Transverse colon (tissue), 4 donors: ENCODE results near the gene AATK. TPM values are rescaled to one million over a fixed set of nuclear protein-coding genes. Genes with fewer than 3 reads are reported as not detected.

Experiments
- DNase-seq: peaks from one replicate; pipeline ENCODE4 v3.0.0-alpha.2; 2019
- H3K27ac ChIP-seq, 4 donors: fragments of 200-600 bp; sonication (generic); 2 replicates each; pipeline ENCODE4 v1.5.1; 2016 to 2018; ENCODE audit warnings: inconsistent platforms in 4 of 4
- H3K27me3 ChIP-seq: fragments of 200-600 bp; sonication (generic); 2 replicates; pipeline ENCODE4 v1.5.1; 2017; ENCODE audit warnings: inconsistent platforms
- H3K36me3 ChIP-seq, 4 donors: fragments of 200-600 bp; sonication (generic); 2 replicates each; pipeline ENCODE4 v1.5.1; 2017 to 2019; ENCODE audit warnings: inconsistent platforms in 4 of 4
- H3K4me1 ChIP-seq, 4 donors: fragments of 200-600 bp; sonication (generic); 2 replicates each; pipeline ENCODE4 v1.5.1; 2017 to 2020; ENCODE audit warnings: inconsistent platforms in 4 of 4
- H3K4me3 ChIP-seq, 4 donors: fragments of 200-600 bp; sonication (generic); 1 replicate in 1 of 4; 2 replicates in 3 of 4; pipeline versions ENCODE4 v1.5.1 to v1.6.1; 2017 to 2019; ENCODE audit warnings: inconsistent platforms in 4 of 4
- H3K9me3 ChIP-seq, 2 donors: fragments of 200-600 bp; sonication (generic); 2 replicates each; pipeline ENCODE4 v1.5.1; 2017 to 2019; ENCODE audit warnings: inconsistent platforms in 2 of 2
- CTCF ChIP-seq, 5 experiments: fragments of 200-600 bp in 3 of 5; fragments of 450-650 bp in 2 of 5; sonication (generic) in 3 of 5; IDR thresholded peaks; 1 replicate in 2 of 5; 2 replicates in 3 of 5; pipeline ENCODE4 v1.5.1; 2016 to 2017; ENCODE audit warnings: antibody characterized with exemption in 5 of 5, inconsistent platforms in 3 of 5, mild to moderate bottlenecking in 2 of 5, moderate library complexity in 1 of 5
- EP300 ChIP-seq: sonication (generic); formaldehyde crosslinking; IDR thresholded peaks from one replicate; pipeline ENCODE4 v1.6.1; 2017; ENCODE audit warnings: antibody characterized with exemption, low read depth
- POLR2A ChIP-seq: fragments of 450-650 bp; IDR thresholded peaks from one replicate; pipeline ENCODE4 v1.6.1; 2016; ENCODE audit warnings: antibody characterized with exemption, mild to moderate bottlenecking, moderate library complexity
- POLR2AphosphoS5 ChIP-seq, 3 donors: sonication (generic); formaldehyde crosslinking; IDR thresholded peaks; one replicate each; pipeline ENCODE4 v1.6.1; 2016; ENCODE audit warnings: antibody characterized with exemption in 3 of 3
- WGBS, 2 donors: methylation state at CpG; one replicate each; pipeline ENCODE4 v1.1.5; 2018; ENCODE audit warnings: low coverage in 1 of 2; 5-methylcytosine and 5-hydroxymethylcytosine counted together
- in situ Hi-C, 4 donors: fragments of 200-750 bp; cut with MboI; loops; one replicate each; pipeline versions ENCODE4 v1.15.0 to v1.15.1; 2017; ENCODE audit warnings: low sequenced_read_pairs in 3 of 4, low pct_ligation_motif_present in 1 of 4, low pct_unique_long_range_greater_than_20kb in 1 of 4
- intact Hi-C: fragments of 100-400 bp; cut with DNase I; formaldehyde crosslinking; loops from one replicate; pipeline ENCODE4 v1.15.1; 2023; ENCODE audit warnings: low total_unique reads
- total RNA-seq, 4 donors: library from RNA; depleted of rRNA; stranded (reverse); fragments of >200 nt; gene quantifications; one replicate each; pipeline ENCODE4 v1.1.0, GENCODE V29; 2016

AATK gene
- total RNA-seq, 4 donors from 2014 or later, result 1.7 to 21.3 (median 8.6) TPM

- H3K27me3 ChIP-seq, result peaks cover 19% of the 10 kb centered on the region
- DNase-seq, result no peak
- in situ Hi-C loops, result no loop called here
- no peak for TF ChIP-seq EP300
- no peak for TF ChIP-seq POLR2AphosphoS5 (IDR thresholded peaks at IDR 0.05)
- no peak for TF ChIP-seq POLR2A
- no peak for TF ChIP-seq CTCF (IDR thresholded peaks at IDR 0.05)
- H3K9me3 ChIP-seq, result no peaks in the 10 kb centered on the region
- WGBS, 2 donors, result 92% methylated on average over 15 of the region's 15 CpGs; no CpG with 5 or more reads in 1 of the 2 donors
- peaks cover 0 to 5% (median 0%) of the 10 kb centered on the region in 4 donors for H3K4me1 ChIP-seq
- intact Hi-C loops, result no loop called here
- H3K27ac ChIP-seq, result no peak overlapping the region
- no peak overlapping the region for H3K4me3 ChIP-seq
- H3K36me3 ChIP-seq, result no peaks in the 10 kb centered on the region
These were observed 4.9 kb upstream of the AATK start for GRCh38 chr17:81170727-81171494.

- Histone ChIP-seq H3K4me3 (no peak overlapping the region), H3K27me3 (peaks cover 29% of the 10 kb centered on the region), H3K4me1 (peaks cover 3 to 10% (median 4%) of the 10 kb centered on the region in 4 donors), H3K27ac (no peak overlapping the region), H3K9me3 (no peaks in the 10 kb centered on the region), H3K36me3 (no peaks in the 10 kb centered on the region)
- intact Hi-C loops (no loop called here), in situ Hi-C loops (no loop called here)
- 89% methylated on average over 3 of the region's 3 CpGs; no CpG with 5 or more reads in 1 of the 2 donors for WGBS, 2 donors
- TF ChIP-seq EP300 (no peak), CTCF (IDR thresholded peaks at IDR 0.05) (no peak), POLR2AphosphoS5 (IDR thresholded peaks at IDR 0.05) (no peak), POLR2A (no peak)
- DNase-seq, result no peak
These were observed 3.9 kb upstream of the AATK start for GRCh38 chr17:81169870-81170309.

GRCh38 chr17:81167638-81168037 is 1.6 kb upstream of the AATK start:
- Histone ChIP-seq H3K4me3 (no peak overlapping the region), H3K27me3 (peaks cover 47% of the 10 kb centered on the region), H3K4me1 (peaks cover 3 to 10% (median 4%) of the 10 kb centered on the region in 4 donors), H3K27ac (no peak overlapping the region), H3K9me3 (no peaks in the 10 kb centered on the region), H3K36me3 (no peaks in the 10 kb centered on the region)
- intact Hi-C loops, result no loop called here
- in situ Hi-C loops, result no loop called here
- 88% methylated on average over 7 of the region's 7 CpGs; no CpG with 5 or more reads in 1 of the 2 donors for WGBS, 2 donors
- DNase-seq, result no peak
- TF ChIP-seq POLR2AphosphoS5 (IDR thresholded peaks at IDR 0.05) (no peak), EP300 (no peak), POLR2A (no peak), CTCF (IDR thresholded peaks at IDR 0.05) (no peak)

GRCh38 chr17:81167194-81167524 is 1.1 kb upstream of the AATK start:
- WGBS, 2 donors, result 93% methylated on average over 4 of the region's 4 CpGs; no CpG with 5 or more reads in 1 of the 2 donors
- no peak overlapping the region for H3K4me3 ChIP-seq
- no peak for TF ChIP-seq CTCF (IDR thresholded peaks at IDR 0.05)
- no peak for TF ChIP-seq EP300
- TF ChIP-seq POLR2AphosphoS5 (IDR thresholded peaks at IDR 0.05), result no peak
- TF ChIP-seq POLR2A, result no peak
- intact Hi-C loops, result no loop called here
- DNase-seq, result no peak
- no peaks in the 10 kb centered on the region for H3K9me3 ChIP-seq
- peaks cover 3 to 10% (median 4%) of the 10 kb centered on the region in 4 donors for H3K4me1 ChIP-seq
- in situ Hi-C loops, result no loop called here
- no peaks in the 10 kb centered on the region for H3K36me3 ChIP-seq
- H3K27me3 ChIP-seq, result peaks cover 47% of the 10 kb centered on the region
- no peak overlapping the region for H3K27ac ChIP-seq
